Karpas-422 (cell line): ENCODE data around the gene DTNBP1. TPM values are rescaled to one million over a fixed set of nuclear protein-coding genes. Genes with fewer than 3 reads are reported as not detected.

Experiments
- DNase-seq: peaks from one replicate; pipeline ENCODE4 v3.0.0-alpha.2; 2015
- H2AFZ ChIP-seq: fragments of 200-600 bp; sonication (generic); 2 replicates; pipeline ENCODE4 v1.6.1; 2014; ENCODE audit warnings: antibody characterized with exemption, low read length, mixed read lengths
- H3K27ac ChIP-seq: fragments of 200-600 bp; sonication (generic); 2 replicates; pipeline ENCODE4 v1.5.1; 2014; ENCODE audit warnings: mild to moderate bottlenecking, low read length, moderate library complexity
- H3K27me3 ChIP-seq: fragments of 200-600 bp; sonication (generic); 2 replicates; pipeline ENCODE4 v1.6.1; 2014; ENCODE audit warnings: low read length, mixed read lengths
- H3K36me3 ChIP-seq: fragments of 200-600 bp; sonication (generic); 2 replicates; pipeline ENCODE4 v1.6.1; 2014; ENCODE audit warnings: low read length, mixed read lengths; ENCODE audit not compliant: insufficient read depth
- H3K4me1 ChIP-seq: fragments of 200-600 bp; sonication (generic); 2 replicates; pipeline ENCODE4 v1.6.1; 2014; ENCODE audit warnings: mild to moderate bottlenecking, low read length, mixed read lengths
- H3K4me2 ChIP-seq: fragments of 200-600 bp; sonication (generic); 2 replicates; pipeline ENCODE4 v1.6.1; 2014; ENCODE audit warnings: low read length, low read depth, mild to moderate bottlenecking; ENCODE audit not compliant: poor library complexity, severe bottlenecking
- H3K4me3 ChIP-seq: fragments of 200-600 bp; sonication (generic); 2 replicates; pipeline ENCODE4 v1.5.1; 2014; ENCODE audit warnings: mild to moderate bottlenecking, antibody characterized with exemption, low read length, mixed read lengths
- H3K79me2 ChIP-seq: fragments of 200-600 bp; sonication (generic); 2 replicates; pipeline ENCODE4 v1.6.1; 2014; ENCODE audit warnings: mild to moderate bottlenecking, low read length, mixed read lengths
- H3K9ac ChIP-seq: fragments of 200-600 bp; sonication (generic); 2 replicates; pipeline ENCODE4 v1.6.0; 2014; ENCODE audit warnings: low read length
- H3K9me2 ChIP-seq: fragments of 200-600 bp; sonication (generic), shearing (Covaris generic); replicated peaks from 2 replicates; pipeline ENCODE4 v1.6.0; 2014; ENCODE audit warnings: mild to moderate bottlenecking, low read length, moderate library complexity; ENCODE audit not compliant: insufficient read depth
- H3K9me3 ChIP-seq: fragments of 300-700, 200-600 bp; sonication (generic); 2 replicates; pipeline ENCODE4 v1.6.1; 2014; ENCODE audit warnings: low read length, mixed read lengths
- H4K20me1 ChIP-seq: fragments of 200-600 bp; sonication (generic); 2 replicates; pipeline ENCODE4 v1.6.1; 2014; ENCODE audit warnings: mild to moderate bottlenecking, antibody characterized with exemption, low read length, low read depth; ENCODE audit not compliant: insufficient read depth
- total RNA-seq: library from RNA; depleted of rRNA; stranded (reverse); fragments of >200 nt; shearing (Covaris generic); gene quantifications from 2 replicates; pipeline ENCODE4 v1.2.3, GENCODE V29; 2014; ENCODE audit warnings: low replicate concordance

DTNBP1 gene
- total RNA-seq, 1 experiment from 2014 or later, result 13.8 TPM

- Histone ChIP-seq H3K9me2 (no peaks in the 10 kb centered on the region), H3K4me1 (peaks cover 17% of the 10 kb centered on the region), H3K9ac (peak overlapping the region; percentile 58), H2AFZ (peak overlapping the region; percentile 62; the same call in 1 of the 2 replicates), H3K4me2 (peak overlapping the region; percentile 80), H3K79me2 (no peaks in the 10 kb centered on the region), H3K27me3 (no peaks in the 10 kb centered on the region), H3K9me3 (no peaks in the 10 kb centered on the region), H3K27ac (no peak overlapping the region), H4K20me1 (no peaks in the 10 kb centered on the region), H3K4me3 (no peak overlapping the region), H3K36me3 (no peaks in the 10 kb centered on the region)
- no peak for DNase-seq
These were observed 27.7 kb upstream of the DTNBP1 start for GRCh38 chr6:15690510-15690909.

GRCh38 chr6:15689586-15690482 lies 27.0 kb upstream of the DTNBP1 start:
- Histone ChIP-seq H3K36me3 (no peaks in the 10 kb centered on the region), H3K9ac (no peak overlapping the region), H2AFZ (no peak overlapping the region), H3K9me2 (no peaks in the 10 kb centered on the region), H3K4me1 (peaks cover 17% of the 10 kb centered on the region), H3K9me3 (no peaks in the 10 kb centered on the region), H3K27me3 (no peaks in the 10 kb centered on the region), H3K27ac (no peak overlapping the region), H4K20me1 (no peaks in the 10 kb centered on the region), H3K4me3 (no peak overlapping the region), H3K4me2 (no peak overlapping the region), H3K79me2 (no peaks in the 10 kb centered on the region)
- DNase-seq, result no peak

- H3K4me1 ChIP-seq, result peaks cover 28% of the 10 kb centered on the region
- H3K4me2 ChIP-seq, result no peak overlapping the region
- no peaks in the 10 kb centered on the region for H4K20me1 ChIP-seq
- no peaks in the 10 kb centered on the region for H3K36me3 ChIP-seq
- no peak for DNase-seq
- no peak overlapping the region for H3K27ac ChIP-seq
- no peaks in the 10 kb centered on the region for H3K27me3 ChIP-seq
- H3K9me3 ChIP-seq, result no peaks in the 10 kb centered on the region
- H3K9me2 ChIP-seq, result no peaks in the 10 kb centered on the region
- H2AFZ ChIP-seq, result no peak overlapping the region
- H3K9ac ChIP-seq, result no peak overlapping the region
- no peaks in the 10 kb centered on the region for H3K79me2 ChIP-seq
- no peak overlapping the region for H3K4me3 ChIP-seq
These were observed 22.8 kb upstream of the DTNBP1 start for GRCh38 chr6:15685619-15686018.

GRCh38 chr6:15682965-15683822 lies 20.4 kb upstream of the DTNBP1 start:
- Histone ChIP-seq H2AFZ (no peak overlapping the region), H3K9ac (no peak overlapping the region), H3K79me2 (no peaks in the 10 kb centered on the region), H3K36me3 (no peaks in the 10 kb centered on the region), H3K27ac (no peak overlapping the region), H4K20me1 (no peaks in the 10 kb centered on the region), H3K27me3 (no peaks in the 10 kb centered on the region), H3K9me3 (no peaks in the 10 kb centered on the region), H3K9me2 (no peaks in the 10 kb centered on the region), H3K4me3 (peak overlapping the region; percentile 15; the same call in 1 of the 2 replicates), H3K4me1 (peaks cover 31% of the 10 kb centered on the region), H3K4me2 (peak overlapping the region; percentile 36)
- DNase-seq, result peak; percentile 66

- Histone ChIP-seq H3K36me3 (no peaks in the 10 kb centered on the region), H4K20me1 (no peaks in the 10 kb centered on the region), H3K9me2 (no peaks in the 10 kb centered on the region), H3K27ac (no peak overlapping the region), H3K79me2 (no peaks in the 10 kb centered on the region), H3K4me3 (no peak overlapping the region), H3K4me1 (peaks cover 38% of the 10 kb centered on the region), H3K9ac (no peak overlapping the region), H3K9me3 (no peaks in the 10 kb centered on the region), H2AFZ (no peak overlapping the region), H3K4me2 (no peak overlapping the region), H3K27me3 (no peaks in the 10 kb centered on the region)
- no peak for DNase-seq
These were observed 19.1 kb upstream of the DTNBP1 start for GRCh38 chr6:15681946-15682345.

GRCh38 chr6:15678514-15678913 lies 15.7 kb upstream of the DTNBP1 start:
- no peaks in the 10 kb centered on the region for H3K36me3 ChIP-seq
- no peaks in the 10 kb centered on the region for H3K27me3 ChIP-seq
- peaks cover 24% of the 10 kb centered on the region for H3K4me1 ChIP-seq
- H3K9me2 ChIP-seq, result no peaks in the 10 kb centered on the region
- no peak overlapping the region for H3K27ac ChIP-seq
- no peak overlapping the region for H3K4me3 ChIP-seq
- H3K9ac ChIP-seq, result no peak overlapping the region
- H2AFZ ChIP-seq, result no peak overlapping the region
- no peak overlapping the region for H3K4me2 ChIP-seq
- H4K20me1 ChIP-seq, result no peaks in the 10 kb centered on the region
- no peaks in the 10 kb centered on the region for H3K9me3 ChIP-seq
- DNase-seq, result peak; percentile 25
- H3K79me2 ChIP-seq, result no peaks in the 10 kb centered on the region

GRCh38 chr6:15677822-15678221 lies 15.0 kb upstream of the DTNBP1 start:
- Histone ChIP-seq H2AFZ (no peak overlapping the region), H3K36me3 (no peaks in the 10 kb centered on the region), H3K4me1 (peaks cover 20% of the 10 kb centered on the region), H3K9me2 (no peaks in the 10 kb centered on the region), H3K9ac (no peak overlapping the region), H4K20me1 (no peaks in the 10 kb centered on the region), H3K27ac (no peak overlapping the region), H3K27me3 (no peaks in the 10 kb centered on the region), H3K9me3 (no peaks in the 10 kb centered on the region), H3K4me2 (no peak overlapping the region), H3K4me3 (no peak overlapping the region), H3K79me2 (no peaks in the 10 kb centered on the region)
- peak; percentile 54 for DNase-seq
